ENCODE data around the gene AAK1. TPM values are rescaled to one million over a fixed set of nuclear protein-coding genes. Genes with fewer than 3 reads are reported as not detected.

The AAK1 gene
- total and polyA plus RNA-seq, 4 donors, result 6.9 to 95.6 (median 51.0) TPM

DNA sequence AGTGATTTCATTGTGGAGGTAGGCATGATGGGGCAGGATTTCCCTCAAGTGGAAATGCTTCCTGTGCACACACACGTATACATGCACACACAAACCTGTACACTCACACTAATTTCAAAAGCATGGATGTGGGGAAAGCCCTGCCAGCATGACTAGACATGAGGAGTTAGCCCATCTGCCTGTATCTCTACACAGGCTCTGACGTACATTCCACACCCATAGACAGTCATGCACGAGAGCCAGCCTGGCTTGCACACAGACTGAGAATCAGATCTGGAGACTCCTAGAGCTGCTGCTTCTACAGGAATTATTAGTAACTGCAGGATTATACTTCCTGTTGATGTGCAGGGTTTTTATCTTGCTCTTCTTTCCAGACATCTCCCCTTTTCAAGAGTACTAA, 179.0 kb downstream of the AAK1 start:
- 82 to 88% methylated on average over 3 of the region's 3 CpGs for WGBS, 2 donors
- H3K4me1 ChIP-seq (ENCODE audit: control insufficient read depth in 1 of 2, insufficient read depth in 2 of 2, low read length in 2 of 2), result peaks cover 0 to 4% of the 10 kb centered on the region in 2 donors
- ATAC-seq (ENCODE audit: low FRiP score), result peak; percentile 58
- H3K9me3 ChIP-seq (ENCODE audit: control insufficient read depth, low read length), result no peaks in the 10 kb centered on the region
- H3K4me3 ChIP-seq (ENCODE audit: low read length in 2 of 2), result no peak overlapping the region
- no peak for DNase-seq
- peaks cover 0 to 2% of the 10 kb centered on the region in 2 donors for H3K36me3 ChIP-seq (ENCODE audit: control insufficient read depth in 1 of 2, insufficient read depth in 2 of 2, low read length in 1 of 2)
- intact Hi-C loops (cut with DNase I), result no loop called here
- H3K27me3 ChIP-seq (ENCODE audit: control insufficient read depth in 1 of 2, insufficient read depth in 2 of 2, low read length in 1 of 2), result no peaks in the 10 kb centered on the region
- no peak overlapping the region for H3K27ac ChIP-seq (ENCODE audit: low read depth in 1 of 2, low read length in 2 of 2)

DNA sequence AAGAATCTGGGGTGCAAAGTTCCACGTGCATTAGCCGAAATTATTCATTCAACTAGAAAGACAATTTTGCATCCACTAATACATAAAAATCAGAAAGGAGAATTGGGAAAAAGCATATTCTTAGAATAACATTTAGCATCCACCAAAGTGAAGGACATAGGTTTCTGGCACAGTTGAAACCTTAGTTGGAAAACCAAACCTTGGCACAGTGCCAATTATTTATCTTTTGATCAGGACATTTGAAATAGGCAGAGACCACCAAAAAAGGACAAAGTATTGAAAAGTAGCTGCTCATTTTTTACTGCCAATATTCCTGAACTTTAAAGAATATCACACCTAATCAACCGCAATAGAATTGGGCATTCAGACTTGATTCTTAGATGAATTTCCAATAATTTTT, 180.8 kb downstream of the AAK1 start:
- 95 to 98% methylated on average over 3 of the region's 3 CpGs for WGBS, 2 donors
- Histone ChIP-seq H3K36me3 (ENCODE audit: control insufficient read depth in 1 of 2, insufficient read depth in 2 of 2, low read length in 1 of 2) (peaks cover 0 to 2% of the 10 kb centered on the region in 2 donors), H3K27me3 (ENCODE audit: control insufficient read depth in 1 of 2, insufficient read depth in 2 of 2, low read length in 1 of 2) (no peaks in the 10 kb centered on the region), H3K27ac (ENCODE audit: low read depth in 1 of 2, low read length in 2 of 2) (no peak overlapping the region), H3K4me1 (ENCODE audit: control insufficient read depth in 1 of 2, insufficient read depth in 2 of 2, low read length in 2 of 2) (peaks cover 0 to 2% of the 10 kb centered on the region in 2 donors), H3K9me3 (ENCODE audit: control insufficient read depth, low read length) (no peaks in the 10 kb centered on the region), H3K4me3 (ENCODE audit: low read length in 2 of 2) (no peak overlapping the region)
- ATAC-seq (ENCODE audit: low FRiP score) (no peak), DNase-seq (no peak)
- intact Hi-C loops (cut with DNase I), result no loop called here

DNA sequence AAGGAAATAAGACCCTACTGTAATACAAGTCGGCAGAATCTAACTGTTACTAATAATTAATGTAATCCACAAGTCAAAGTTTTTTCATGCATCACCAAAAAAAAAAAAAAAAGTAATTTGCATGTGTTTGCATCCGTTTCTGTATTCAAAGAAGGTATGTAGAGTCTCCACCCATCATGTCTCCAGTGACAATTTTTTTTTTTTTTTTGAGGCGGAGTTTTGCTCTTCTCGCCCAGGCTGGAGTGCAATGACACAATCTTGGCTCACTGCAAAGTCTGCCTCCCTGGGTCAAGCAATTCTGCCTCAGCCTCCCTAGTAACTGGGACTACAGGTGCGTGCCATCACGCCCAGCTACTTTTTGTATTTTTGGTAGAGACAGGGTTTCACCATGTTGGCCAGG, 182.1 kb downstream of the AAK1 start:
- DNase-seq, result no peak
- ATAC-seq (ENCODE audit: low FRiP score), result no peak
- Histone ChIP-seq H3K27ac (ENCODE audit: low read depth in 1 of 2, low read length in 2 of 2) (no peak overlapping the region), H3K9me3 (ENCODE audit: control insufficient read depth, low read length) (no peaks in the 10 kb centered on the region), H3K27me3 (ENCODE audit: control insufficient read depth in 1 of 2, insufficient read depth in 2 of 2, low read length in 1 of 2) (no peaks in the 10 kb centered on the region), H3K4me3 (ENCODE audit: low read length in 2 of 2) (no peak overlapping the region), H3K36me3 (ENCODE audit: control insufficient read depth in 1 of 2, insufficient read depth in 2 of 2, low read length in 1 of 2) (peaks cover 0 to 2% of the 10 kb centered on the region in 2 donors), H3K4me1 (ENCODE audit: control insufficient read depth in 1 of 2, insufficient read depth in 2 of 2, low read length in 2 of 2) (peaks cover 0 to 2% of the 10 kb centered on the region in 2 donors)
- intact Hi-C loops (cut with DNase I), result no loop called here
- 97 to 98% methylated on average over 6 of the region's 6 CpGs for WGBS, 2 donors

DNA sequence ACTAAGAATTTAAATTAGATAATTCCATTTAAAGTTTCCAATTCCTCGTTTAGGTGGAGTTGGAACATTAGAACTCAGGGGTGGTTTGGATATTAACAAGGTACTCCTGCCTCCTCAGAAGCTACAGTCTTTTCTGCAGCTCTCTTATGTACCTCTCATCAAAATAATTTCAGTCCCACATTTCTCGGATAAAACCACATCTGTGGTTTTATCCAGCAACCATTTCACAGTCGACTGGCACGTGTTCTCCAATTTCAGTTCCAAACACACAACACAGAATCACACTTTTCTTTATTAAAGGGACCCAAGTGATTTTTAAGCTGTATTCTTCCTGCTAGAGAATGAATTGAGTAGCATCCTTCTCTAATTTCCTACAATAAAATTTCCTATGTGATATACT, 183.6 kb downstream of the AAK1 start:
- intact Hi-C loops (cut with DNase I), result no loop called here
- ATAC-seq (ENCODE audit: low FRiP score) (no peak), DNase-seq (no peak)
- no peak overlapping the region for H3K4me3 ChIP-seq (ENCODE audit: low read length in 2 of 2)
- H3K4me1 ChIP-seq (ENCODE audit: control insufficient read depth in 1 of 2, insufficient read depth in 2 of 2, low read length in 2 of 2), result peaks cover 0 to 2% of the 10 kb centered on the region in 2 donors
- H3K9me3 ChIP-seq (ENCODE audit: control insufficient read depth, low read length), result no peaks in the 10 kb centered on the region
- WGBS, 2 donors, result 43 to 59% methylated on average over 4 of the region's 4 CpGs
- no peaks in the 10 kb centered on the region for H3K27me3 ChIP-seq (ENCODE audit: control insufficient read depth in 1 of 2, insufficient read depth in 2 of 2, low read length in 1 of 2)
- no peak overlapping the region for H3K27ac ChIP-seq (ENCODE audit: low read depth in 1 of 2, low read length in 2 of 2)
- H3K36me3 ChIP-seq (ENCODE audit: control insufficient read depth in 1 of 2, insufficient read depth in 2 of 2, low read length in 1 of 2), result peaks cover 0 to 2% of the 10 kb centered on the region in 2 donors

DNA sequence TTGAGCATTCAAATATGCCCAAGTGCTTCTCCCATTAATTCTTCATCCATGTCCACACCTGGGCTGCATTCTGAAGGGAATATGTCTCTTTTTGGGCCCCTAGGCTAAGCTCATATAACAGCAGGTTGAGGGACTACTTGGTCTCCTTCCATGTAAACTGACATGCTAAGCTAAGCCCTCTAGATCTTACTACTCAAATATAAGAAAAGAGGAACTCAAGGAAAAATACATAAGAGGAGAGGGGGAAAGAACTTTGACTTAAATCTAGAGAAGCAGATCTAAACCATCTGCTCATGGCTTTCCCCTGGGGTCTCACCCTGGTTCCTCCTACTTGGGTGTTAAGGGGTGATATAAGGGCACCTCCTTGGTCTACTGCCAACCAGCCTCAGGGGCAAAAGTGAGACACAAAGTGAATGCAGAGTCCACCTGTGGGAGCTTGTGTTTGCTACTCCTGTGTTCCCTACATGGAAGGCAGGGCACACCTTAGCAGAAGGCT, 186.5 kb downstream of the AAK1 start:
- no peak for ATAC-seq (ENCODE audit: low FRiP score)
- no peak for DNase-seq
- Histone ChIP-seq H3K9me3 (ENCODE audit: control insufficient read depth, low read length) (no peaks in the 10 kb centered on the region), H3K36me3 (ENCODE audit: control insufficient read depth in 1 of 2, insufficient read depth in 2 of 2, low read length in 1 of 2) (peaks cover 0 to 2% of the 10 kb centered on the region in 2 donors), H3K27me3 (ENCODE audit: control insufficient read depth in 1 of 2, insufficient read depth in 2 of 2, low read length in 1 of 2) (no peaks in the 10 kb centered on the region), H3K4me3 (ENCODE audit: low read length in 2 of 2) (no peak overlapping the region), H3K4me1 (ENCODE audit: control insufficient read depth in 1 of 2, insufficient read depth in 2 of 2, low read length in 2 of 2) (peaks cover 0 to 2% of the 10 kb centered on the region in 2 donors), H3K27ac (ENCODE audit: low read depth in 1 of 2, low read length in 2 of 2) (no peak overlapping the region)
- intact Hi-C loops (cut with DNase I), result no loop called here

DNA sequence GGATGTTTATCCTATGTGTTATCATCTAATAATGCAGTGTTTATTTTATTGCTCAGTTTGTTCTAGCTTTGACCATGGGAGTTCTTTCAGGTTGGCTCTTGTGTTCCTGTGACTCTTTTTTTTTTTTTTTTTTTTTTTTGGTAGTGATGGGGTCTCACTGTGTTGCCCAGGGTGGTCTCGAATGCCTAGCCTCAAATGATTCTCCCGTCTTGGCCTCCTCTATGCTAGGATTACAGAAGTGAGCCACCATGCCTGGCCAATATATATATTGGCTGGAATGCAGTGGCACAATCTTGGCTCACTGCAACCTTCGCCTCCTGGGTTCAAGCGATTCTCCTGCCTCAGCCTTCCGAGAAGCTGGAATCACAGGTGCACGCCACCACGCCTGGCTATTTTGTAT, 187.4 kb downstream of the AAK1 start:
- Histone ChIP-seq H3K27ac (ENCODE audit: low read depth in 1 of 2, low read length in 2 of 2) (no peak overlapping the region), H3K36me3 (ENCODE audit: control insufficient read depth in 1 of 2, insufficient read depth in 2 of 2, low read length in 1 of 2) (peaks cover 0 to 2% of the 10 kb centered on the region in 2 donors), H3K4me1 (ENCODE audit: control insufficient read depth in 1 of 2, insufficient read depth in 2 of 2, low read length in 2 of 2) (peaks cover 0 to 2% of the 10 kb centered on the region in 2 donors), H3K4me3 (ENCODE audit: low read length in 2 of 2) (no peak overlapping the region), H3K27me3 (ENCODE audit: control insufficient read depth in 1 of 2, insufficient read depth in 2 of 2, low read length in 1 of 2) (no peaks in the 10 kb centered on the region), H3K9me3 (ENCODE audit: control insufficient read depth, low read length) (no peaks in the 10 kb centered on the region)
- intact Hi-C loops (cut with DNase I), result no loop called here
- ATAC-seq (ENCODE audit: low FRiP score), result no peak
- WGBS, 2 donors, result 87 to 89% methylated on average over 7 of the region's 7 CpGs
- DNase-seq, result no peak

DNA sequence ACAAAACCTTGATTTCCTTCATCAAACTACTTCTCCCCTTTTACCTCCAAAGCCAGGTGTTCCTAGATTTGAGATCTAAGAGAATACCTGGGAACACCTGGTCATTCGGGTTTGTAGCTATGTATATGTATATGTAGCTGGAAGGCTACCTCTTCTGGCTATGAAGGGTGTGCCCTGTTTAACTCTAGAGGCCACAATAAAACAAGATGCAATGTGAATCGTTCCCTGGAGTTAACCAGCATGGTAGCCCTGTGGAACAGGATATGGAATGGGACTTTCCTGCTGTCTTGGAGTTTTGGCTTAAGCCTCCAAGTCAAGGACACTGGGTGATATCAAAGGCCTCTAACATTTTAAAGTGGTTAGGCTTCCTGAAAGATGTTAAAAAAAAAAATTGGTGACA, 188.6 kb downstream of the AAK1 start:
- ATAC-seq (ENCODE audit: low FRiP score) (no peak), DNase-seq (no peak)
- Histone ChIP-seq H3K27me3 (ENCODE audit: control insufficient read depth in 1 of 2, insufficient read depth in 2 of 2, low read length in 1 of 2) (no peaks in the 10 kb centered on the region), H3K4me1 (ENCODE audit: control insufficient read depth in 1 of 2, insufficient read depth in 2 of 2, low read length in 2 of 2) (no peaks in the 10 kb centered on the region), H3K9me3 (ENCODE audit: control insufficient read depth, low read length) (no peaks in the 10 kb centered on the region), H3K36me3 (ENCODE audit: control insufficient read depth in 1 of 2, insufficient read depth in 2 of 2, low read length in 1 of 2) (peaks cover 0 to 2% of the 10 kb centered on the region in 2 donors), H3K27ac (ENCODE audit: low read depth in 1 of 2, low read length in 2 of 2) (no peak overlapping the region), H3K4me3 (ENCODE audit: low read length in 2 of 2) (no peak overlapping the region)
- intact Hi-C loops (cut with DNase I), result no loop called here
- 97% methylated on average over 2 of the region's 2 CpGs for WGBS, 2 donors

DNA sequence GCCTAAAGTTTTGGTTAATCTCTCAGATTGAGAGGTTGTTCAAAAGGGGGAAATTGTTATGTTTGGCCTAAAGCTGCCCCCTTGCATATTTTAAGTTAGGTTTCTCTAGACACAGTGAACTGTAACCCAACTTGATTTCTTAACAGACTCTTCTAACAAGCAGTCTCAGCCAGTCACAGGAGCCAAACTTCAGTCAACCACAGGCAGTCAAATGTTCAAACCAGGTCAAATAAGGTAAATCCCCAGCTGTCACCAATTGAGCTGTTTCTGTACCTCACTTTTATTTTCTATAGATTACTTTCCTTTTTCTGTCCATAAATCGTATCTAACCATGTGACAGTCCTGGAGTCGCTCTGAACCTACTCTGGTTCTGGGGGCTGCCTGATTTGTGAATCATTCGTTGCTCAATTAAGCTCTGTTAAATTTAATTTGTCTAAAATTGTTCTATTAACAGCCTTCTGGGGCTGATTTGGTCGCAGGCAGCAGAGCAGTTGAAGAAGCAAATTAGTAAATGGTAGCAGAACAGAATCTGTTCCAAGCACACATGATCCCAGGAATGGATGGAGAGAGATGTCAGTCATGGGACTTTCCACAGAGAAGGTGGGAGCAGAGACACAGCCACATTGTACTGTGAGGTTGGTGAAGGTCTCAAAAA, 189.9 kb downstream of the AAK1 start:
- ATAC-seq (ENCODE audit: low FRiP score), result no peak
- WGBS, 2 donors, result 59 to 63% methylated on average over 4 of the region's 4 CpGs

DNA sequence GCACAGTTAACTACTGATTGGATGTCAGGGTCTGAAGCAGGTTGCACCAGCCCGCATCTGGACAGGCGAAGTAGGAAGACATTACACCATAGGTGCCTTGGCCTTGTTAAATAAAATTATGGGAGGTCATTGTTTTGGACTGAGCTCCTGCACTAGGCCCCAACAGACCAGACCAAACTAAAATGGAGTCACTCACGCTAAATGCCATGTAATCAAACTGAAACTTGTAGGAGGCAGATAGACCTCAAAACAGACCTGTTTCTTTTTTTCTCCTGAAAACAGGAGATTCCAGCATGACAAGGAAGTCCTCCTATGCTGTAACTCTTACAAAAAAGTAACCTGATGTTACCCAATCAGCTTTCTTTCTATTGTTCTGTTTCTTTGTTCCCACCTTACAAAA, 190.9 kb downstream of the AAK1 start:
- Histone ChIP-seq H3K9me3 (ENCODE audit: control insufficient read depth, low read length) (no peaks in the 10 kb centered on the region), H3K27ac (ENCODE audit: low read depth in 1 of 2, low read length in 2 of 2) (no peak overlapping the region), H3K36me3 (ENCODE audit: control insufficient read depth in 1 of 2, insufficient read depth in 2 of 2, low read length in 1 of 2) (peaks cover 0 to 2% of the 10 kb centered on the region in 2 donors), H3K4me1 (ENCODE audit: control insufficient read depth in 1 of 2, insufficient read depth in 2 of 2, low read length in 2 of 2) (no peaks in the 10 kb centered on the region), H3K4me3 (ENCODE audit: low read length in 2 of 2) (no peak overlapping the region), H3K27me3 (ENCODE audit: control insufficient read depth in 1 of 2, insufficient read depth in 2 of 2, low read length in 1 of 2) (no peaks in the 10 kb centered on the region)
- DNase-seq, result no peak
- ATAC-seq (ENCODE audit: low FRiP score), result no peak
- intact Hi-C loops (cut with DNase I), result no loop called here
- 98 to 100% methylated on average over 3 of the region's 3 CpGs for WGBS, 2 donors

More for the DNA sequence above, 189.9 kb downstream of the AAK1 start:
- no peak for DNase-seq
- Histone ChIP-seq H3K27ac (ENCODE audit: low read depth in 1 of 2, low read length in 2 of 2) (no peak overlapping the region), H3K9me3 (ENCODE audit: control insufficient read depth, low read length) (no peaks in the 10 kb centered on the region), H3K27me3 (ENCODE audit: control insufficient read depth in 1 of 2, insufficient read depth in 2 of 2, low read length in 1 of 2) (no peaks in the 10 kb centered on the region), H3K4me3 (ENCODE audit: low read length in 2 of 2) (no peak overlapping the region), H3K4me1 (ENCODE audit: control insufficient read depth in 1 of 2, insufficient read depth in 2 of 2, low read length in 2 of 2) (no peaks in the 10 kb centered on the region), H3K36me3 (ENCODE audit: control insufficient read depth in 1 of 2, insufficient read depth in 2 of 2, low read length in 1 of 2) (peaks cover 0 to 2% of the 10 kb centered on the region in 2 donors)
- intact Hi-C loops (cut with DNase I), result no loop called here
